Activated CD4-positive, alpha-beta memory T cell treated with anti-CD3 and anti-CD28 coated beads for 36 hours (primary cell): ENCODE data around the gene CNR2. TPM values are rescaled to one million over a fixed set of nuclear protein-coding genes. Genes with fewer than 3 reads are reported as not detected.

Experiments used
- CTCF ChIA-PET: fragments of 350-600 bp; sonication (Branson Sonifier 250); formaldehyde crosslinking; loops from one replicate; lab custom pipeline; 2021; ENCODE audit warnings: antibody characterized with exemption, inconsistent platforms; lab: Charles Lee
- POLR2A ChIA-PET: fragments of 350-600 bp; sonication (Branson Sonifier 250); formaldehyde crosslinking; loops from one replicate; lab custom pipeline; 2021; ENCODE audit warnings: antibody characterized with exemption; lab: Charles Lee
- DNase-seq: peaks from one replicate; pipeline ENCODE4 v3.0.0-alpha.2; 2020
- H3K27ac Mint-ChIP-seq: one replicate; pipeline ENCODE4 v1.8.0; 2021; ENCODE audit warnings: mixed read lengths
- H3K27me3 Mint-ChIP-seq: one replicate; pipeline ENCODE4 v1.8.0; 2021; ENCODE audit warnings: mixed read lengths
- H3K36me3 Mint-ChIP-seq: one replicate; pipeline ENCODE4 v1.8.0; 2021; ENCODE audit warnings: mixed read lengths
- H3K4me1 Mint-ChIP-seq: one replicate; pipeline ENCODE4 v1.8.0; 2021; ENCODE audit warnings: low read depth, mixed read lengths
- H3K4me3 Mint-ChIP-seq: one replicate; pipeline ENCODE4 v1.8.0; 2021; ENCODE audit warnings: mild to moderate bottlenecking, mixed read lengths
- H3K9me3 Mint-ChIP-seq: one replicate; pipeline ENCODE4 v1.8.0; 2021; ENCODE audit warnings: mixed read lengths
- intact Hi-C: fragments of 100-400 bp; cut with micrococcal nuclease; formaldehyde crosslinking; loops from one replicate; pipeline ENCODE4 v1.15.1; 2023
- total RNA-seq, 2 experiments: library from RNA; stranded (reverse); gene quantifications; one replicate each; pipeline ENCODE4 v1.2.3, GENCODE V29; 2021

CNR2 gene
- total RNA-seq, 2 experiments from 2014 or later = not detected

DNA sequence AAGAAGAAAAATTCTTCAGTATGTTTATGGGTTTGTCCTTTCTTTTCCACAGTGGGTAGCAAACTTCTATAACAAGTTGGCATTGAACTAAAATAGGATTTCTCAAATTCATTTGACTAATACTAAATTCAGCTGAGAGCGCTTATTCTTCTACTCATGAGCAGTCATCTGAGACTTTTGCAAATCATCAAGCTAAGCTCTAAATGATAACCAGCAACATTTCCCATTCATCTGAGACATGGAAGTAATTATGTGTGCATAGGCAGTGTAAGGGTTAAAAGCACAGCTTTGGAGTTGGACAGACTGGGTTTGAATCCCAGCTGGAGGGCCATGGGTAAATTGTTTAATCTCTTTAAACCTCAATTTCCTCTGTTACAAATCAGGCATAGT is 18.3 kb upstream of the CNR2 start:
- no peaks in the 10 kb centered on the region for H3K36me3 Mint-ChIP-seq
- intact Hi-C loops = no loop called here
- POLR2A ChIA-PET = no interaction called here
- DNase-seq = no peak
- H3K27ac Mint-ChIP-seq = no peak overlapping the region
- no peak overlapping the region for H3K4me3 Mint-ChIP-seq
- H3K27me3 Mint-ChIP-seq = peaks cover 3% of the 10 kb centered on the region
- no peaks in the 10 kb centered on the region for H3K9me3 Mint-ChIP-seq
- no peaks in the 10 kb centered on the region for H3K4me1 Mint-ChIP-seq
- CTCF ChIA-PET = no interaction called here

DNA sequence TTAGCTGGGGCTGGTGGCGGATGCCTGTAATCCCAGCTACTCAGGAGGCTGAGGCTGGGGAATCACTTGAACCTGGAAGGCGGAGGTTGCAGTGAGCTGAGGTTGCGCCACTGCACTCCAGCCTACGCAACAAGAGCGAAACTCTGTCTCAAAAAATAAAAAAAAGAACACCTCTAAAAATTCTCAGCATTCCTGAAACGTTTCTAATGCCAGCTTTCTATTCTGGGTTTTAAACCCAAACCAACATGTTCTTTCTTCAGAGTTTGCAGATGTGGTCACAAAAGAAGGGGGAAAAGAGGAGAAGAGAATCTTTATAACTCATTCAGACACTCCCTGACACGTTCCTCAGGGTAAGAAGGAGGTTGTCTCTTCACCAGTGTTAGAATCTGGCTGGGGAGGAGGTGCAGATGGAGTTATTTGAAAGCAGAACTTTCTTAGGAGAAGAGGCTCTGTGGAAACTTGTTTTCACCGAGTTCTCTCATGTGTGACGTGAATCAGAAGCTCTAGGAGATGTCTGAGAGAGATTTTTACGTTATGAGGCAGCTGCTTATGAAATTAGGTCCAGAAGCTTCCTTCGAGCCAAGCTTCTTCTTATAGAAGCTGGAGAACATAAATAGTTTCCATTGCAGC is 17.8 kb upstream of the CNR2 start:
- Mint-ChIP-seq H3K9me3 (no peaks in the 10 kb centered on the region), H3K4me1 (no peaks in the 10 kb centered on the region), H3K4me3 (no peak overlapping the region), H3K36me3 (no peaks in the 10 kb centered on the region), H3K27ac (no peak overlapping the region), H3K27me3 (peaks cover 3% of the 10 kb centered on the region)
- ChIA-PET CTCF (no interaction called here), POLR2A (no interaction called here)
- intact Hi-C loops = no loop called here
- DNase-seq = no peak

DNA sequence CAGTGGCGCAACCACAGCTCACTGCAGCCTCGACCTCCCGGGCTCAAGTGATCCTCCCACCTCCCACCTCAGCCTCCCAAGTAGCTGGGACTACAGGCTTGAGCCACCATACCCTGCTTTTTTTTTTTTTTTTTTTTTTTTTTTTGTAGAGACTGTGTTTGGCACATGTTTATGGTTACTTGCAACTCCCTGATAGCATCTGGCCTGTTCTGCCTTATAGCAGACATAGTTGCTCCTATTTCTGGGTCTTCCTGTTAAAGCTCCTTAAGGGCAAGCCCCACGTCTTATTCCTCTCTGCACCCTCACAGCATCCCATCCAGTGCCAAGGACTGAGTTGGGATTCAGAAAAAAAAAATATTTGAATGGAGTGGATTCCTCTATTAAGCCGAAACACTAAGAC is 17.1 kb upstream of the CNR2 start:
- H3K36me3 Mint-ChIP-seq = no peaks in the 10 kb centered on the region
- intact Hi-C loops = no loop called here
- H3K27me3 Mint-ChIP-seq = peaks cover 3% of the 10 kb centered on the region
- ChIA-PET CTCF (no interaction called here), POLR2A (interaction anchor here (0.7 kb wide), 1 partner anchor 20 kb away, joined by 4 read pairs; no protein-coding TSS in a partner anchor)
- no peak overlapping the region for H3K4me3 Mint-ChIP-seq
- DNase-seq = no peak
- no peaks in the 10 kb centered on the region for H3K9me3 Mint-ChIP-seq
- H3K27ac Mint-ChIP-seq = no peak overlapping the region
- no peaks in the 10 kb centered on the region for H3K4me1 Mint-ChIP-seq

DNA sequence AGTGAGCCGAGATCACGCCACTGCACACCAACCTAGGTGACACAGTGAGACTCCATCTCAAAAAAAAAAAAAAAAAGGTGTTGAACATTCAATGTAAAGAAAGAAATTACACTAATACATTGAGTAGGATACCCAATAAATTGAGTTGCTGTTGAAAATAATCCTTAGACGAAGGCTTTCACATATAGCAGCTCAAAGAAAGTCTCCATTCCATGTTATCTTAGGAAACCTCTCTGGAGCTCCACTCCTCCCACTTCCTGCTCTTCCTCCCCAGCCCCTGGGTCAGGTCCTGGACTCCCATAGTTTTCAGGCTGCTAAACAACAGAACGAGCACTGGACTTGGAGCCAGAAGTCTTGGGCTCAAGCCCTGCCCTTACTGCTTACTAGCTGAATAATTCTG is 15.6 kb upstream of the CNR2 start:
- ChIA-PET CTCF (interaction anchor here (0.7 to 1.2 kb wide), 2 partner anchors 11 to 15 kb away, joined by 3 read pairs; no protein-coding TSS in a partner anchor), POLR2A (no interaction called here)
- intact Hi-C loops = no loop called here
- H3K4me1 Mint-ChIP-seq = no peaks in the 10 kb centered on the region
- no peaks in the 10 kb centered on the region for H3K36me3 Mint-ChIP-seq
- peaks cover 3% of the 10 kb centered on the region for H3K27me3 Mint-ChIP-seq
- no peak overlapping the region for H3K27ac Mint-ChIP-seq
- H3K9me3 Mint-ChIP-seq = no peaks in the 10 kb centered on the region
- no peak overlapping the region for H3K4me3 Mint-ChIP-seq
- no peak for DNase-seq

DNA sequence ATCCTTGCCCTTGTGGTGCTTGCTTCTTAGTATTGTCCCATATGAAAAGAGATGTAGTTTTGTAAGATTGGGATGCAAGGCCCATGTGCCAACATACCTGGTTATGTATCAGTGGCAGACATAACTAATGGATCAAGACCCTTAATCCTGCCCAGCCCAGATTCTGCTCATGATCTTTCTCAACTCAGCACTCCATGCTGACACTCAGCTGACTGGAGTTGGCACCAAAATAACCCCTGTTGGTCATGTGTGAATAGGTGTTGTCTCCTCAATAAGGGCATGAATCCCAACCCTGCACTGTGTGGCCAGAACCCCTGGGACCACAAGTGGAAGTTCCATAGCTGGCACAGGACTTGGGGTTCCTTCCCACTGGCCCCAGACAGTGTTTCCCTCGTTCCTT is 13.9 kb upstream of the CNR2 start:
- no peak overlapping the region for H3K27ac Mint-ChIP-seq
- H3K27me3 Mint-ChIP-seq = peaks cover 3% of the 10 kb centered on the region
- H3K4me3 Mint-ChIP-seq = no peak overlapping the region
- ChIA-PET CTCF (no interaction called here), POLR2A (no interaction called here)
- intact Hi-C loops = no loop called here
- H3K9me3 Mint-ChIP-seq = no peaks in the 10 kb centered on the region
- H3K36me3 Mint-ChIP-seq = no peaks in the 10 kb centered on the region
- no peaks in the 10 kb centered on the region for H3K4me1 Mint-ChIP-seq
- no peak for DNase-seq

DNA sequence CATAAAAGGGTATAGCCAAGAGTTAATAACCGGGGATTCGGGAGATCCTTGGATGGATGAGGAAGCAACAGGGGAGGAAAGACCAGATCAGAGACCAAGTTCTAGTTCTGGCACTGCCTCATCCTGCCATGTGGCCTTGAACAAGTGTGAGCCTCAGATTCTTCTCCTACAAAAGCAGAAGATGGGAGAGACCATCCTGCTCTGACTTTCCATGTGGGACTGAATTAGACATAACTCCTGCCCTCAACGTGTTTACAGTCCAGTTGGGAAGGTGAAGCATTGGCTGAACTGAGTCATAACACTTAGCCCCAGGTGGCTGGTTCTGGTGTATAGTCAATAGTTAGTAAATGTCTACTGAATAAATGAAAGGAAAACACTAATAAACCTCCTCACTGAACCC is 12.1 kb upstream of the CNR2 start:
- intact Hi-C loops = no loop called here
- Mint-ChIP-seq H3K4me1 (no peaks in the 10 kb centered on the region), H3K9me3 (no peaks in the 10 kb centered on the region), H3K27ac (no peak overlapping the region), H3K4me3 (no peak overlapping the region), H3K27me3 (peaks cover 3% of the 10 kb centered on the region), H3K36me3 (no peaks in the 10 kb centered on the region)
- CTCF ChIA-PET = interaction anchor here (0.7 kb wide), 1 partner anchor 381 kb away, joined by 6 read pairs; no protein-coding TSS in a partner anchor
- DNase-seq = no peak
- POLR2A ChIA-PET = no interaction called here

DNA sequence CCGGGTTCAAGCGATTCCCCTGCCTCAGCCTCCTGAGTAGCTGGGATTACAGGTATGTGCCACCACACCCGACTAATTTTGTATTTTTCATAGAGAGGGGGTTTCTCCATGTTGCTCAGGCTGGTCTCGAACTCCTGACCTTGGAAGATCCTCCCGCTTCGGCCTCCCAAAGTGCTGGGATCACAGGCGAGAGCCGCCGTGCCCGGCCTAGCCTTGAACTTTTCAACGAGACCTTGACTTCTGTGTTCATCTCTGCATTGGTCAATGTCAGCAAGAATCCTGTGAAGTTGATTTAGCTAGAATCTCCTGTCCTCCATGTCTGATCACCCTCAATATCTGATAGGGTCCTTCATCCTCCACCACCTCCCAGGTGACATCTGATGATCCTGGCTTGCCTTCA is 11.4 kb upstream of the CNR2 start:
- Mint-ChIP-seq H3K4me1 (no peaks in the 10 kb centered on the region), H3K27me3 (peaks cover 3% of the 10 kb centered on the region), H3K36me3 (no peaks in the 10 kb centered on the region), H3K4me3 (no peak overlapping the region), H3K9me3 (no peaks in the 10 kb centered on the region), H3K27ac (no peak overlapping the region)
- POLR2A ChIA-PET = no interaction called here
- DNase-seq = no peak
- CTCF ChIA-PET = no interaction called here
- intact Hi-C loops = no loop called here

DNA sequence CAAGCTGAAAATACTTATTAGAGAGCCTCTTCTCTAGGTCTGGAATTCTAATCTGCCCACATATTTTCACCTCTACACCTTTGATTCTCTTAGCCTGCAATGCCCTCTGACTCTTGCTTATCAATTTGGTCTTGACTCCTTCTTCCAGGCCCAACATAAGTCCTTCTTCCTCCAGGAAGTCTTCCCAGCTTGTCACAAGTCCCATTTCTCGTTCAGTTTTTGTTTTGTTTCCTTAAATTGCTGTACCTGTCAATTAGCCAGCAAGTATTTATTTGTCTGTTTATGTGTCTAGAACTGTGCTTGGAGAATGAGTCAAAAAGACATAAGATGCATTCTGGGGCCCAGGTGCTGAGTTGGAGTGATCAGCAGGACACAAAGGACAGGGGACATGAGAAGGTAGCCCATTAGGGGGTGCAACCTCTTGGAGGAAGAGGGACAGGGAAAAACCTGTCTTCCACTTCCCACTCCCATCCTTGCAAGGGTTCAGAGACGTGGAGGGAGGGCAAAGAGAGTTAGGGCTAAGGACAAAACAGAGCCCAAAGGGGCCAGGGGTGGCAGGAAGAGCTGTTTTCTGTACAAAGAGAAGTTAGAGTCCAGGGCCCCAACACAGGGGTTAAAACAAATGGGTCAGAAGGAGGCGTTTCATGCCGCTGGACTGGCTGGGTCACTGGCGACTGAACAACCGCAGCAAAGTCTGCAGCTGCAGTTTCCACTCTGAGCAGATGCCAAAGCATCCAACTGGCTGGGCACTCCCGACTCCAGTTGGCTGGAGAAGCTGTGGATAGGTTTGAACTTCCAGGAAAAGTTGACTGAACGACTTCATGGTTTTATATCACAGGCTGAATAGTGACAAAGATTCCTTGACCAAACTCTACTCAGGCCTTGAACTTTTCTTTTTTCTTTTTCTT is 10.7 kb upstream of the CNR2 start:
- no peaks in the 10 kb centered on the region for H3K9me3 Mint-ChIP-seq
- ChIA-PET POLR2A (no interaction called here), CTCF (interaction anchor here (0.7 kb wide), 1 partner anchor 155 kb away, joined by 4 read pairs; no protein-coding TSS in a partner anchor)
- no peak overlapping the region for H3K4me3 Mint-ChIP-seq
- no peaks in the 10 kb centered on the region for H3K36me3 Mint-ChIP-seq
- no peak overlapping the region for H3K27ac Mint-ChIP-seq
- intact Hi-C loops = no loop called here
- no peaks in the 10 kb centered on the region for H3K4me1 Mint-ChIP-seq
- H3K27me3 Mint-ChIP-seq = no peaks in the 10 kb centered on the region
- DNase-seq = no peak

DNA sequence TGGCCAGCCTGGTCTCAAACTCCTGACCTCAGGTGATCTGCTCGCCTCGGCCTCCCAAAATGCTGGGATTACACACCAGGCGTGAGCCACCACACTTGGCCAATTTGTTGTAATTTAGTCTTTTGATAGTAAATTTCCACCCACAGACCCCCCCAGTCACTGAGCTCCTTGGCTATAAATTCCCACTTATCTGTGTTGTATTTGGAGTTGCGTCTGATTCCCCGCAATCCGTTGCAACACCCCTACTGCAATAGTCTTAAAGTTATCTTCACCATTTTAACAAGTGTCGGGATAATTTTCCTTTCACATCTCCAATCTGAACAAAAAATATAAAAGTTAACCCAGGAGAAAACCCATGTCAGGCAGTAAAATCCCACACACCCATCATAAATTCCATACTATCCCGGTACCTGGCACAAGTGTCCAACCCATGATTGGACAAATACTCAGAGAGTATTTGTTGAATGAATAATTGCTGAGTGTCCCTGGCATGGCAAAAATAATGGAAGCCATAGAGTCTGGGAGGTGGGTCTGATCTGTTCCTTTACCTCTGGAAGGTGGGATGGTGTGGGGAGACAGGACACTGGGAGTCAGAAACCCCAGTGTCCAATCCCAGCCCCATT is 9.3 kb upstream of the CNR2 start:
- POLR2A ChIA-PET = no interaction called here
- Mint-ChIP-seq H3K27me3 (no peaks in the 10 kb centered on the region), H3K36me3 (no peaks in the 10 kb centered on the region), H3K9me3 (no peaks in the 10 kb centered on the region), H3K27ac (no peak overlapping the region), H3K4me1 (no peaks in the 10 kb centered on the region), H3K4me3 (no peak overlapping the region)
- intact Hi-C loops = no loop called here
- CTCF ChIA-PET = no interaction called here
- DNase-seq = no peak

DNA sequence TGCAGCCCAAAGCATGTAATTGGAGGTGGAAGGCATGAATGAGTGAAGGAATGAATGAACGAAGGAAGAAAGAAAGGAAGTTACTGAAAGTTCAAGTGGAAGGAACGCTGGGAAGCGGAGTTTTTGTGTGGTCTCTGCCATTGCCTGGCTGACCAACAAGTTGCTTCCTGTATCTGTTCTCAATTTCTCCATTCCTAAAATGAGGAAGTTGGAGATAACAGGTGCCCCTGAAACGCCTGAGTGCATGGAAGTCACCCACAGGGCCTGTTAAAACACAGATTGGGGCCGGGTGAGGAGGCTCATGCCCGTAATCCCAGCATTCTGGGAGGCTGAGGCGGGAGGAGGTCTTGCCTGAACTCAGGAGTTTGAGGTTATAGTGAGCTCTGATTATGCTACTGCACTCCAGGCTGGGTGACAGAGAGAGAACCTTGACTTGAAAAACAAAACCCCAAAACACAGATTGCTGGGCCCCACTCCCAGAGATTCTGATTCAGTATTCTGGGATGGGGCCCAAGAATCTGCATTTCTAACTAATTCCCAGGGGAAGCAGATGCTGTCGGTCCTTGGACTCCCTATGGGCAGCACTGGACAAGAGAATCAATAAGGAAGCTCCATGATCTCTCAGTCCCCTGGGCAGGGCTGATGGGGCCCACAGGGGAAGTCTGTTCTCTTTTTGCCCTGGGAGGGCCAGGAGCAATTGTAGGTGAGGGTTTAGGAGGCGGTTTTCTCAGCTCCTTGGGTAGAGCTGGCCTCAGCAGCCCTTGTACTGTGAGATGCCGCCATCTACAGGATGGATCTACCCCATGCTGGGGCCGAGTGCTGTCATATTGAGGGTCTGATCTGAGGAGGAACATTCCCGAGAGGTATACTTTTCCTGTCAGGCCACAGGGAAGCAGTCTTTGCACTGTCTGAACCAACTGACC is 3.3 kb upstream of the CNR2 start:
- CTCF ChIA-PET = interaction anchor here (0.6 to 3.0 kb wide), 15 partner anchors 8 to 145 kb away, joined by 3 to 58 read pairs (median 4); partner anchors contain the start of gene GALE
- POLR2A ChIA-PET = no interaction called here
- no peaks in the 10 kb centered on the region for H3K27me3 Mint-ChIP-seq
- H3K27ac Mint-ChIP-seq = no peak overlapping the region
- H3K4me3 Mint-ChIP-seq = no peak overlapping the region
- H3K4me1 Mint-ChIP-seq = peaks cover 11% of the 10 kb centered on the region
- peak; percentile 69 for DNase-seq
- H3K36me3 Mint-ChIP-seq = no peaks in the 10 kb centered on the region
- intact Hi-C loops = loop anchor here (2.0 kb wide), 1 partner anchor 106 kb away; no protein-coding TSS in a partner anchor
- H3K9me3 Mint-ChIP-seq = no peaks in the 10 kb centered on the region

DNA sequence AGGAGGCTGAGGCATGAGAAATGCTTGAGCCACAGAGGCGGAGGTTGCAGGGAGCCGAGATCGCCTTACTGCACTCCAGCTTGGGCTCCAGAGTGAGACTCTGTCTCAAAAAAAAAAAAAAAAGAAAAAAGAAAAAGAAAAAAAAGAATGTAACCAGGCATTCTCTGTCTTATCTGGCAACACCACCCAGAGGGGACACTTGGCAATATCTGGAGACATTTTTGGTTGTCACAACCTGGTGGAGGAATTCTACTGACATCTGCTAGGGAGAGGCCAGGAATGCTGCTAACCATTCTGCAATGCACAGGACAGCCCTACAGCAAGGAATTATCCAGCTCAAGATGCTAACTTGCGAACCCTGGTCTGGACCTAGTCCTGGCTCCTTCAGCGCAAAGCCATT is 2.3 kb upstream of the CNR2 start:
- Mint-ChIP-seq H3K9me3 (no peaks in the 10 kb centered on the region), H3K27ac (no peak overlapping the region), H3K4me3 (no peak overlapping the region), H3K36me3 (no peaks in the 10 kb centered on the region), H3K4me1 (peaks cover 17% of the 10 kb centered on the region), H3K27me3 (no peaks in the 10 kb centered on the region)
- intact Hi-C loops = no loop called here
- CTCF ChIA-PET = interaction anchor here (2.9 to 3.0 kb wide), 2 partner anchors 105 to 144 kb away, joined by 42 to 58 read pairs; no protein-coding TSS in a partner anchor
- POLR2A ChIA-PET = no interaction called here
- no peak for DNase-seq
